NOMO-1 (cell line): Measurements from ENCODE around the gene DCAF12.
A peak's percentile ranks its signal among the peaks of the same experiment; 100 is the strongest.

Source experiments
- DNase-seq, 2 experiments: peaks; one replicate each; lab custom pipeline; 2025; ENCODE audit not compliant: unreplicated experiment in 2 of 2; lab: John Stamatoyannopoulos, UW

The DCAF12 gene

DNA sequence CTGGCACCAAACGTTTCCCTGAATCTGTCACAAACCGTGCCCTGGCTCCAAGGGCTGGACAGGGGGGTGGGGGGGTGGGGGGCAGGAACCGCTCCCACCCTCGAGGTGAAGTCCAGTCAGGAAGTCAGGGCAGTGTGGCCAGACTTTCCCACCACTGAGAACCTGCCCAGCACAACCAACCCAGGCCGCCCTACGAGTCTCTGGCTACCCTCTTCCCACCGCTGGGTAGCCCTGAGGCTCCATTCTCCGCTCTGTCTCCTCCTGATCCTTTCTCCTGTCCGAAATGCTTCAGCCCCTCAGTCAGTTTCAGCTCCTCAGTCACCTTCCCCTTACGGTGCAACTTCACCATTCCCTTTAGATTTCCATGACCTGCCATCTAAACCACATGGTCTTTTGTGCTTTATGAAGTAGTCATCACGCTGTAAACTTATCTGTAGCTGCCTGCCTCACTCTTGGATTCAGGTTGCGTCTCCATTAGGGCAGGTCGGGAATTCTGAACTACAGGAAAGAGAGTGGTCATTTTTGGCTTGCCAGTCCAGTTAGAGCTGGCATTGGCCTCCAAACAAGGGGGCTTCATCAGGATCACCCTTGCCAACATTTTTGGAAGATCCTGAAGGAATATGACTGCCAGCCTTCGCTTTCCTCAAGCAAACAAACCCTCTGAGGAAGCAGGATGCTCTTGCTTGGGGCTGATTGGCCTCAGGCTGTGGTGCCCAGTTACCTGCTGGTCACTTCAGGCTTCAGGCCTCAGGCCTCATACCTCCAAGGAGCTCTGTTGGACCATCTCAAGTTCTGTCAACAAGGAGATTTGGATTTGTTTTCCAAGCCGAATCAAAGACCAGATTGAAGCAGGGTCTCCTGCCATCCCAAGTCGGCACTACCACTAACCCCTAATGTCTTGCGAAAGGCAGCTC lies 794 bp upstream of the DCAF12 start:
- DNase-seq = no peak

DNA sequence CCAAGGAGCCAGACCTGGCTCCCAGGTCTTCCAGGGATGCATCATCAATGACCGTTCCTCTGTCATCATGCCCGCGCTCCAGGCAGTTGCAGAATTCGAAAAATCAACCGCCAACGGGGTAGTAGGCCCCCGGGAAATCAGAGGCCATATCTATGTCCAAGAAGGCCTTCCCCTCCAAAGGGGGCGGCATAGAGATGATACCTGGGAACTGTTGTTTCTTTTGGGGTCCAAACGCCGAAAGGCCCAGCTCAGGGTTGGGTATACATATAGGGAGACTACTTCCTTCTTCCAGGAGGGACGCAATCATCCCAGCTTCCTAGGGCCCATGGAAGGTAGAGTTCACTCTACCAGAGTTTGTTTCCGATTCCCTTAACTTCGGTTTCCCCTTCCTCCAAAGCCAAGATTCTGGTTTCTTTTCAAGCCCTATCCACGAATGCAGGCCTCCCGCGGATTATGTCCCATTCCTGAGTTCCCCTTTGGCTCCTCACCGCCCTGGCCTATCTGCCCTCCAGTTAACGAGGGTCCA lies 754 bp downstream of the DCAF12 start:
- peak in 1 of 2 experiments; percentile 22 for DNase-seq

DNA sequence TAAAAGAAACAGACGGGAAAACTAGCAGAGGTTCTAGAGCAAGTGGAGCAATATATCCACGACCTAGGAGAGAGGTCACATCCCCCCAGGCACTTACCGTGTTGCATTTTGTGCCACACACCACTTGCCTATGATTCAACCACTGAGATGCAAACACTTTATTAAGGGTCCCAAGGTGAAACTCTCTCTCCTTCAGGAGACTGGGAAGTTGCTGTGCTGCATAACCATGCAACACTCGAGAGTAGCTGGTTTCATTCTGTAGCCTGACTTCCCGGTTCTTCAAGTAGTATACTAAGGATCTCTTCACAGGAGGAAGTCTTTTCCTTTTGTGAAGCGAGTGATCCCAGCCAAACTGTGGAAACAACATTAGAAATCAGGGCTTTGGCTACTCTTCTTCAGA lies 1.6 kb downstream of the DCAF12 start:
- peak in 1 of 2 experiments; percentile 46 for DNase-seq

GRCh38 chr9:34124099-34124498 lies 2.4 kb downstream of the DCAF12 start:
- DNase-seq = peak in 1 of 2 experiments; percentile 97

DNA sequence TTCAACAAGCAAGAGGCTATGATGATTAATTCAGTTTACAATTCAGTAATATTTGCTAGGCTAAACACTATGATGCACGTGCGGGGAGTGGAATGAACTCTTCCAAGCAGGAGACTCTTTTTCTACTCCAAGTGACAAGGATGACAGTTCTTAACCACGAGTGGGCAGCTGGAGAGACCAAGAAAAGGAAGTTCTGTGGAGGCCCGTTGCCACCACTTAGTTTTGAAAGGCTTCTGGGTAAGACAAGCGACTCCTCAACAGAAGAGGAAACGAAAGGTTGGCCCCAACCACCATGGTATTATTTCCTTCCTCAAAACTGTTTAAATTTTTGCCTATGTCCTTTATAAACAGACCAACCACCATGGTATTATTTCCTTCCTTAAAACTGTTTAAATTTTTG lies 2.8 kb downstream of the DCAF12 start:
- peak; percentile 99 to 100 for DNase-seq

DNA sequence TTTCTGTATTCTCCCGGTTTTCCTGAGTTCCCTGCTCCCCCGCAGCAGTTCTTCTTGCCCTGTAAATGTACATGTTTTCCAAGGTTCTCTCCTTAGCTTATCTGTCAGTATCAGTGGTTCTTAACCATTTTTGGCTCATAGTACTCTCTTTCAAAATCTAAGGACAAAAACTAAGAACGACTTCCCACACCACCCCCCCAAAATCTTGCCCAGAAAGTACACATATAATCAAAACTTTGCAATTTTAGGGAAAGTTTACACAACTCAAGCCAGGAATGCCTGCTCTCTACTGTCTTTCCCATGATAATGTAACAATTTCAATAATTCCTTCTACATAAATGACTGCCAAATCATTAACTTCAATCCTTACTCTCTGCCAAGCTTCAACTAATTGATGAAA lies 4.5 kb downstream of the DCAF12 start:
- DNase-seq = no peak

- DNase-seq = no peak
These were observed 6.8 kb downstream of the DCAF12 start for GRCh38 chr9:34119713-34120112.

DNA sequence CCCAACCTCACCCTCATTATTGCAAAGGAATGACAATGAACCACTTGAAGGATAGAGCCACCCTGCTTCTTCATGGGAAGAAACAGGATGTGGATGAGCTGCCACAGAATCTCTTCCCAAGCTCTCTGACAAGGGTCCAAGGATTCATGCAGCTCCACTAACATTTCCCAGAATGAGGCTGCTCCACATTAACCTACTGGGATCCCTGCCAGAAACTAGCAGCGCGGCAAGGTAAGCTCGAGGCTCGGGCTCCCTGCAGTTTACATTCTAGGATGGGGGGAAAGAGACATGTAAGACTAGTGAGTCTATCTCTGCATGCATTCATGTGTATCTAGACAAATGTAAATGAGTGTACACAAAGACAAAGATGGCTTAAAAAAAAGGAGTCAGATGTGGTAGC lies 12.1 kb downstream of the DCAF12 start:
- no peak for DNase-seq

GRCh38 chr9:34106110-34106509 lies 20.4 kb downstream of the DCAF12 start:
- DNase-seq = no peak

GRCh38 chr9:34102796-34103195 lies 23.7 kb downstream of the DCAF12 start:
- DNase-seq = no peak

- DNase-seq = no peak
These were observed 28.2 kb downstream of the DCAF12 start for GRCh38 chr9:34098307-34098706.

DNA sequence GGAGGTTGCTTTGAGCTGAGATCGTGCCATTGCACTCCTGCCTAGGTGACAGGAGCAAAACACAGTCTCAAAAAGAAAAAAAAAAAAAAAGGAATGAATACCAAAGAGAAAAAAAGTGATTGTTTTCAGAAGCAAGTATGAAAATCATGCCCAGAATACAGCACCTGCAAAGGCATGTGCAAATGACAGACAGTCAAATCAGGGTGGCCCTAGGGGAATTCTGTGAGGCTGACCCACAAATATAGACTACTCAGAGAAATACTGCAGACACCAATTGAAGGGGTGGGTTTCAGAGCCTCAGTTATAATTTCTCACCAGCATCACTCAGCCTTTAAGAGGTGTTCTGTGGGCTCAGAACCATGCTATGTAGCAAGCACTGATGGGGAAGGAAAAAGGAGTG lies 28.6 kb downstream of the DCAF12 start:
- DNase-seq = no peak

GRCh38 chr9:34096751-34097150 lies 29.7 kb downstream of the DCAF12 start:
- no peak for DNase-seq

GRCh38 chr9:34093578-34093977 lies 32.9 kb downstream of the DCAF12 start:
- no peak for DNase-seq

GRCh38 chr9:34089311-34089710 lies 37.2 kb downstream of the DCAF12 start:
- DNase-seq = no peak

DNA sequence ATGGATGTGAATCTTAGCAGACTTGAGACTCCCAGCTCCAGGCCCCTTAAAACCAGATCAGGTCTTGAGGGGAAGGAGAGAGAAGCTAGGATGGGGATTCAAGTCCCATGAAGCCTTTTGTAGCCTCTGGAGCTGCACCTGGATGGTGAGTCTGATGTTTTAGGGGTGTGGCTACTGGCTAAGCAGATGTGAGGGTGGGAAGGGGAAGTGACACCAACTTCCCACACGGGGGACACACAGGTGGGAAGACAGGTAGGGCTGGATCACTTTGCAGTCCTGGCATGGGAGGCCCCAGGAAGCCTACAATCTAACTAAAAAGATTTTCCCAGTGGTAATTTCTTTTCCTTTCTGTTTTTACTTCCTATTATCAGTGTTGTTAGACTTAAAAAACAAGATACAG lies 39.1 kb downstream of the DCAF12 start:
- DNase-seq = no peak

GRCh38 chr9:34086864-34087263 lies 39.6 kb downstream of the DCAF12 start:
- no peak for DNase-seq

DNA sequence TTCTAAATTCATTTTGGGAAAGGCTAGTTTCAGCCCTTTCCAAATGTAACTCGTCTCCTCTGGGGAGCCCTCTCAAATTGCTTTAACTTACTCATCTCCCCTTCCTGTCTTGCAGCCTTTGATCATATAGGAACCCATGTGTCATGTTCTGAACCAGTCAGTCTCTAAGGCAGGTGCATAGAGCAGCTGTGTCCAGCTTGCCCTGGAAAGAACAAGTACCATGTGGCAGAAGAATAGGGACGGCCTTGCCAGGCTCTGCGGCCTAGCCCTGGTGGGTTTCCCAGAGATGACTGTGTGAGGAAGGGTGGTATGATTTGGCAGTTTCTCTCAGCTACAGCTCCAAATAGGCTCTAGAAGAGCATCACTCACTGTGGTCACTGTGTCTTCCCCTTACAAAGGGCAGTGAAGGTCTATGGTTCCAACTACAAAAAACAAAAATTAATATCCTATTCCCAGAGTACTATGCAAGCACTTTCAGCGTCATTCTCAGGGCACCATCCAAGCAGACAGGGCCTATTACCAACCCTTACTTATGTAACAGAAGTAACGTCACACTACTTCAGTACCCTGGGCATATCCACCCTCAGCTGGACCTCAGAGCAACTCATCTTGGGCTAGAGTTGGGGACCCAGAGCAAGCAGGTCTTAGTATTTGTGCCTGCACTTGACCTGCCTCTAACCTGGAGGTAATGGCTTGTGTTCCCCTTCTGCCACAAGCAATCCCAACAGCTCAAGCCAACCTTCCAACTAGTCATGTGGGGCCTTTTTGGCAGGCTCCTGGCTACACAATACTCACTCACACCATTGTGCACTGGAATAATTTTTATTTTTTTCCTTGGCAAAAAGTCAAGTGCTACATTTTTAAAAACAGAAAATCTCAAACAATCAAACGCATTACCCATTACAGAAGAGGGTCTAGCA lies 40.7 kb downstream of the DCAF12 start:
- no peak for DNase-seq

DNA sequence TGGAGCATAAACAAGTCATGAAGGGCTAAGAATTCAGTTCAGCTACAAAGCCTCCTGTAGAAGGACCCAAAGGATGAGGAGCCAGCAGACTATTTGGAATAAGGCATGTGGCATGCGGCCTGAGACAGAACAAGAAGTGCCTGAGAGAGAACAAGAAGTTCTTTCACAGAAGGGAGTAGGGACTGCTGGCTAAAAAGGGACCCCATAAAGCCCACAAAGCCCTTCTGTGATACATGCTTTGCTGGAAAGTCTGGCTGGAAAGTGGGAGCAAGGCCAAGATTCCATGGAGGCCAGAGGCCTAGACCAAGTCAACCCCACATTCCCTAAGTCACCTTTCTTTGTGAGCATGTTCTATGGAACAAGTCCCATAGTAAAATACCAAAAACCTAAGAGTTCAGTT lies 41.9 kb downstream of the DCAF12 start:
- DNase-seq = no peak

DNA sequence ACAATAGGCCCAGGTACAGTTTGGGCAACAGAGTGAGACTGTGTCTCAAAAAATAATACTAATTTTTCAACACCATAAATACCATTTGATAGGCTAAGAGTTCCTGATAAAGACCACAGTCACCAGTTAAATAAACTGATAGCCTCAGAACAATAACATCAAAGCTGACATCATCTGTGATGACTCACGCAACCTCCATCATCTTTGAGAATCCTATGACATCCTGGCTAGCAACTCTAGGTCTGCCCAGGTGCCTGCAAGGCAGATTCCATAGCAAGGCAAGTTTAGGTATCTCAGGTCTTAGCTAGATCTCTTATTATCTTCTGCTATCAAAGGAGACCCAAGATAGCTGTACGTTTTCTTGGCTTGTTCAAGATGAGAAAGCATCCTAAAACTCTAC lies 47.3 kb downstream of the DCAF12 start:
- no peak for DNase-seq

GRCh38 chr9:34072868-34073590 lies 53.5 kb downstream of the DCAF12 start:
- DNase-seq = no peak
